Measurements from ENCODE around the gene IQCC. TPM values are rescaled to one million over a fixed set of nuclear protein-coding genes. Genes with fewer than 3 reads are reported as not detected.

IQCC gene
- total RNA-seq, 2 donors from 2014 or later, result 4.6 to 7.2 TPM

DNA sequence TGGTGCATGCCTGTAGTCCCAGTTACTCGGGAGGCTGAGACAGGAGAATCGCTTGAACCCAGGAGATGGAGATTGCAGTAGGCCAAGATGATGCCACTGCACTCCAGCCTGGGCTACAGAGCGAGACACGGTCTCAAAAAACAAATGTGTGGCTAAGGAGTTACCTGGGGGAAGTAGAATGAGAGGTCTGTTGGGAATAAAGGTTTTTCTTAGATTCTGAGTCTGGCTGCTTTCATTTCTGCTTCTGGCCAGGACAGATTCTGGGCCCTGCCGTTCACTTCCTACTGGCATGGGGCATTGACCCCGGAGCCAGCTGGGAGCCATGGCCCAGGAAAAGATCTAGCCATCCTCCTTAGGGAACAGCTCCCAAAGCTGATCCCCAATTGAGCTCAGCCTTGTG lies 3.0 kb downstream of the IQCC start:
- no peaks in the 10 kb centered on the region for H3K9me3 Mint-ChIP-seq
- ATAC-seq, result no peak
- DNase-seq (ENCODE audit: low spot score in 2 of 2), result no peak
- no peak overlapping the region for H3K27ac Mint-ChIP-seq
- H3K36me3 Mint-ChIP-seq, result peaks cover 6 to 15% of the 10 kb centered on the region in 2 donors

- Mint-ChIP-seq H3K36me3 (peaks cover 6 to 15% of the 10 kb centered on the region in 2 donors), H3K9me3 (no peaks in the 10 kb centered on the region), H3K27ac (peak within 1 kb of the TSS; percentile 19 to 76)
- ATAC-seq (no peak), DNase-seq (ENCODE audit: low spot score in 2 of 2) (no peak)
Observed at GRCh38 chr1:32208891-32209328, 3.4 kb downstream of the IQCC start, which contains the start of gene DCDC2B. Gene DCDC2B, plus strand, starts transcription at chr1:32209089. Its CDS starts 5 bp downstream, at chr1:32209094.

DNA sequence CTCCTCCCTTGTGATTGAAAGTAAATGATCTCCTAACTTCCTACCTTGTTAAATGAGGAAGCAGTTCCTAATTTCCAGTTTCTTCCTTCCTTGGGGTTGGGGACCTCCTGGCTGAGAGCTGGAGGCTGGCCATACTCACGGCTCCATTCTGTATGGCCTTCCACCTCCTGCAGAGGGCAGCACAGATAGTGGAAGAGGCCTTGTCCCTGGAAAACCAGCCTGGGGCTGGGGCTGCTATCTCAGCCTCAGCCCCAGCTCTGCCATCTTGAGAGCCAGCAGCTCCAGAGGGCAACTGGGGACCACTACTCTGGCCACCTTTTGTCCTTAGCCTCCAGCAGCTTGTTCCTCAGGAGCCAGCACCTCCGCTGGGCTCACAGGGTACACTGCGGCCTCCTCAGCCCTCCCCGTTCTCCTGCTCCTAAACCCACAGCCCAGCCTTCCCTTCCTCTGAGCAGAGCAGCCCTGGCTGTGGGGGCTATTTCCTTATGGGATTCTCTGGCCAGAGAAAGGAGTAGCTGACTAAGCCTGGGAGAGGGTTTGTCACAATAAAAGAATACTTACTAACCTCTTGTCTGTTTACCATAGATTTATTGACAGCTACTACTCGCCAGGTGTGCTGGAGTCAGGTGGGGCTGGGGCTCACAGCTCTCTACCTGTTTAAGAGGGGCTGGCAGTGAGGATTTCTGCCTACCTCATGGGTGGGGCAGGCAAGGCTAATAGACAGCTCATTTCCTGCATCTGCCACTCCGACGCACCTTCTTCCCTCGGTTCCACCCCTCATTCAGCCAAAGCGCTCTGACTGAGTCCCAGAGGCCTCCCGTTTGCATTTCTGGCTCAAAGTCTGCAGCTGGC lies 10.4 kb downstream of the IQCC start:
- DNase-seq (ENCODE audit: low spot score in 2 of 2) (peak in 1 of 2 donors; percentile 66), ATAC-seq (peak; percentile 90 to 92)
- Mint-ChIP-seq H3K27ac (peak overlapping the region; percentile 23 to 84), H3K9me3 (no peaks in the 10 kb centered on the region), H3K36me3 (no peaks in the 10 kb centered on the region)

DNA sequence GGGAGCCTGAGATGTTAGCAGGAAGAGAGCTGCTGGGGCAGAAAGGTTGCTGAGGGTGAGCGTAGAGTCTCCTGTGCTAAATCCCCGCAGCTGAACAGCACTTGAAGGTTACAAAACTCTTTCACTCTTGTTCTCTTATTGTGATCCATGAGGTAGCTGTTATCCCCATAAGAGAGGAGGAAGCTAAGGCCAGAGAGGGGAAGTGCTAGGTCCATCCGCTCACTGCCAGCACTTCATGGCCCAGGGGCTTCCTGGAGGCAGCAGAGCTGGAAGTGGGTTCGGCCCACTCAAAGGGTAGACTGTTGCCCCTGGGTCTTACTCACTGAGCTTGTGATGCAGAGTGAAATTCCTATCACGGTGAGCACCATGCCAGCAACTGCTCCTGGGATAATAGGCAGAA lies 11.1 kb downstream of the IQCC start:
- DNase-seq (ENCODE audit: low spot score in 2 of 2) (no peak), ATAC-seq (no peak)
- Mint-ChIP-seq H3K9me3 (no peaks in the 10 kb centered on the region), H3K27ac (peak overlapping the region; percentile 23 to 36), H3K36me3 (no peaks in the 10 kb centered on the region)

DNA sequence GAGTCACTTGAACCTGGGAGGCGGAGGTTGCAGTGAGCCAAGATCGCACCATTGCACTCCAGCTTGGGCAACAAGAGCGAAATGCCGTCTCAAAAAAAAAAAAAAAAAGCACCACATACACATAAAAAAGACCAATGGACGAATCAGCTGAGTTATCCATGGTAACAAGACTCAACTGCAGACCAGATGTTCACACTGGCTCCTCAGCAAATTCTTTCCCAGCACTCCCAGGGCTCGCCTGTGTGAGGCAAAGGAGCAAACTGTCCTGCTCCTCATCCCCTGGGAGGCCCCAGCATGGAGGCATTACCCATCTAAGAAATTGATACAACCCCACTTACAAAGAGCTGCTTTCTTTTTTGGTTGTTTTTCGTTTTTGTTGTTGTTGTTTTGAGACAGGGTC lies 13.6 kb downstream of the IQCC start:
- ATAC-seq, result no peak
- DNase-seq (ENCODE audit: low spot score in 2 of 2), result no peak
- Mint-ChIP-seq H3K9me3 (no peaks in the 10 kb centered on the region), H3K36me3 (peaks cover 3 to 17% of the 10 kb centered on the region in 2 donors), H3K27ac (peak overlapping the region in 1 of 2 donors; percentile 50)

GRCh38 chr1:32220746-32221580 lies 15.5 kb downstream of the IQCC start:
- Mint-ChIP-seq H3K36me3 (peaks cover 7 to 21% of the 10 kb centered on the region in 2 donors), H3K27ac (peak overlapping the region in 1 of 2 donors; percentile 98), H3K9me3 (no peaks in the 10 kb centered on the region)
- no peak for DNase-seq (ENCODE audit: low spot score in 2 of 2)
- no peak for ATAC-seq

- Mint-ChIP-seq H3K9me3 (no peaks in the 10 kb centered on the region), H3K36me3 (peaks cover 7 to 21% of the 10 kb centered on the region in 2 donors), H3K27ac (peak overlapping the region; percentile 65 to 98)
- ATAC-seq (no peak), DNase-seq (ENCODE audit: low spot score in 2 of 2) (no peak)
Observed at GRCh38 chr1:32221581-32221979, 16.1 kb downstream of the IQCC start.

- ATAC-seq, result peak; percentile 98
- Mint-ChIP-seq H3K36me3 (peaks cover 7 to 21% of the 10 kb centered on the region in 2 donors), H3K27ac (peak within 1 kb of the TSS; percentile 98), H3K9me3 (no peaks in the 10 kb centered on the region)
- DNase-seq (ENCODE audit: low spot score in 2 of 2), result peak; percentile 84 to 90
Observed at GRCh38 chr1:32221980-32222755, 16.7 kb downstream of the IQCC start, which contains the start of the genes EIF3I and TMEM234. Gene EIF3I, plus strand, starts transcription at chr1:32222407. Its CDS starts 35 bp downstream, at chr1:32222442. Gene TMEM234, minus strand, starts transcription at chr1:32222353. Its CDS starts 31 bp downstream, at chr1:32222322.

DNA sequence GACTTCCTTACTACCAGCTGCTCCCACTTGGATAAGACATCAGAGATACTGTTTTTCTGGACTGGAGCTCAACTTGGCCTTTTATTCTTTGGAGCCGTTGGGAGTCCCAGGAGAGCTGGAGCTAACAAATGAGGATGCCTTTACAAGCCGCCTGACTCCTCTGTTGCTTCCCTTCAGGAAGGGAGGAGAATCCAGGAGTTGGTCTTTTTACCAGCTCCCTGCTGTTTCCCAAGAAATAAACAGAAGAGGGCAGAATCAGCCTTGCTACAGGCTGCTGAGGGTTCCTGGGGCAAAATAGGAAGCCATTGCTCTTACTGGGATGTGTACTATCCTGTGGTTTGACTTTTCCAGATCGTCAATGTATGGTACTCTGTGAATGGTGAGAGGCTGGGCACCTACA lies 18.2 kb downstream of the IQCC start:
- Mint-ChIP-seq H3K36me3 (peaks cover 11 to 21% of the 10 kb centered on the region in 2 donors), H3K9me3 (no peaks in the 10 kb centered on the region), H3K27ac (peak overlapping the region; percentile 98)
- no peak for DNase-seq (ENCODE audit: low spot score in 2 of 2)
- ATAC-seq, result no peak

DNA sequence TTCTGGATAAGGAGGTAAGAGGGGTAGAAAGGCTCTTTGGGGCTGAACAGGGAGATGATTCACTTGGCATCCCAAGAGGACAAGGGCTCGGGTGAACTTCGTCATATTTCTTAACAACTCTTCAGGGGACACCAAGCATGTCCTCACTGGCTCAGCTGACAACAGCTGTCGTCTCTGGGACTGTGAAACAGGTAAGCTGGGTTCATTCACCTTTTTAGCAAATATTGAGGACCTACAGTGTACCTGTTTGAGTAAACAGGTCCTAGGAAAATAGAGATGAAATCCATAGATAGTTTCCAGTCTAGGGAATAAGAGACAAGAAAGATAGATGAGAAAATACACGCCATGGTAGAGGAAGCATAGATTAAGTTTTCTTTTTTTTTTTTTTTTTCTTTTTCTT lies 18.8 kb downstream of the IQCC start:
- H3K27ac Mint-ChIP-seq, result peak overlapping the region; percentile 98
- DNase-seq (ENCODE audit: low spot score in 2 of 2) (no peak), ATAC-seq (no peak)
- H3K36me3 Mint-ChIP-seq, result peaks cover 14 to 21% of the 10 kb centered on the region in 2 donors
- no peaks in the 10 kb centered on the region for H3K9me3 Mint-ChIP-seq

DNA sequence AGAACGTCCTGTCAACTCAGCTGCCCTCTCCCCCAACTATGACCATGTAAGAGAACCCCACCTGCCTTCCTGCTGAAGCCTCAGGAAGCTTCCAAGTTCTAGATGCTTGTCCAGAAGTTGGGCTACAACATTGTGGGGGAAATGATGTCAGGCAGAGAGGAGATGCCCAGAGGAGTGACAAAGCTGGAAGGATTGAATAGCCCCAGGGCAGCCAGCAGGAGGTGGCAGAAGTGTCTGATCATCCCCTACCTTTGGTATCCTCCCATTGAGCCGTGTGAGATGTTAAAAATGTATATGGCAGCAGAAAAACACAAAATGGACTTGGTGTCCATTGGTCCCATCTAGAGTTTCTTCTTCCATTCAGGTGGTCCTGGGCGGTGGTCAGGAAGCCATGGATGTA lies 23.3 kb downstream of the IQCC start:
- ATAC-seq, result no peak
- DNase-seq (ENCODE audit: low spot score in 2 of 2), result no peak
- Mint-ChIP-seq H3K9me3 (no peaks in the 10 kb centered on the region), H3K36me3 (peaks cover 7 to 13% of the 10 kb centered on the region in 2 donors), H3K27ac (peak overlapping the region; percentile 13 to 46)

- no peaks in the 10 kb centered on the region for H3K9me3 Mint-ChIP-seq
- H3K27ac Mint-ChIP-seq, result peak overlapping the region; percentile 1 to 78
- ATAC-seq (no peak), DNase-seq (ENCODE audit: low spot score in 2 of 2) (no peak)
- H3K36me3 Mint-ChIP-seq, result peaks cover 0 to 7% of the 10 kb centered on the region in 2 donors
Observed at GRCh38 chr1:32231843-32232432, 26.5 kb downstream of the IQCC start.

- ATAC-seq (no peak), DNase-seq (ENCODE audit: low spot score in 2 of 2) (no peak)
- Mint-ChIP-seq H3K9me3 (no peaks in the 10 kb centered on the region), H3K36me3 (peaks cover 0 to 7% of the 10 kb centered on the region in 2 donors), H3K27ac (peak overlapping the region in 1 of 2 donors; percentile 1)
Observed at GRCh38 chr1:32232558-32233304, 27.3 kb downstream of the IQCC start.

- no peak overlapping the region for H3K27ac Mint-ChIP-seq
- peak in 1 of 2 donors; percentile 12 for ATAC-seq
- DNase-seq (ENCODE audit: low spot score in 2 of 2), result no peak
- no peaks in the 10 kb centered on the region for H3K9me3 Mint-ChIP-seq
- no peaks in the 10 kb centered on the region for H3K36me3 Mint-ChIP-seq
Observed at GRCh38 chr1:32234792-32235191, 29.3 kb downstream of the IQCC start.

DNA sequence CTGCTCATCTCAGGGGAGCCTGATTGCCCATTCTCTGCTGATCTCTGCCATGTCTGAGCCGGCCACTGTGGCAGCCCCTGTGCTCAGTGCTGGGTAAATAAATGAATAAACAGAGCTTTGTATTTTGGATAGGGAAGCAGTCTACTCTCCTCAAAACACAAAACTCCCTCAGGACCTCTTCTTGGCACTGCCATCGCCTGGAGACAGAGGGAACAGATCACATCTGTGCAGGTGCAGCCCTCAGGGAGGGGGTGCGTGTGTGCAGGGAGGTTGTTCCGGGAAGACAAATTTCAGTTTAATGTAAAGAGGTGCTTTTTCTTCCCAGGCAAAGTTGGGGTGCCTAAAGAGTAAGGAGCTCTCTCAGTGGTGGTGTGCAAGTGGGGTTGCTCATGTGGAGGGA lies 33.9 kb downstream of the IQCC start:
- DNase-seq (ENCODE audit: low spot score in 2 of 2), result no peak
- Mint-ChIP-seq H3K9me3 (no peaks in the 10 kb centered on the region), H3K36me3 (no peaks in the 10 kb centered on the region), H3K27ac (no peak overlapping the region)
- no peak for ATAC-seq

Data from activated naive CD4-positive, alpha-beta T cell treated with anti-CD3 and anti-CD28 coated beads, Interleukin-2, amount 50 U/mL, for 72 hours (primary cell).